Natural killer cell (primary cell): ENCODE data around the gene MTCH1. TPM values are rescaled to one million over a fixed set of nuclear protein-coding genes. Genes with fewer than 3 reads are reported as not detected.
"Not testable (repeated sequence)": the region's sequence is repeated elsewhere in the genome, so short reads cannot be mapped to it uniquely, and the experiment has no call there.

Experiments used
- ATAC-seq, 3 donors: fragments of 150-1000 bp in 2 of 3; fragments of 200-7000 bp in 1 of 3; cut with Tn5 transposase; 1 replicate in 1 of 3; 2 replicates in 2 of 3; pipeline ENCODE4 v1.10.0; 2021; ENCODE audit warnings: mild to moderate bottlenecking in 2 of 3, moderate library complexity in 2 of 3
- DNase-seq, 2 donors: peaks; one replicate each; pipeline versions ENCODE4 v3.0.0 to v3.0.0-alpha.2; 2013 to 2021; ENCODE audit warnings: mixed read lengths in 1 of 2
- H3K27ac ChIP-seq: one replicate; pipeline ENCODE4 v1.5.1; 2013; ENCODE audit warnings: mild to moderate bottlenecking, low read length
- H3K27me3 ChIP-seq: one replicate; pipeline ENCODE4 v1.6.1; 2013; ENCODE audit warnings: low read length; ENCODE audit not compliant: control insufficient read depth, insufficient read depth
- H3K36me3 ChIP-seq: one replicate; pipeline ENCODE4 v1.6.1; 2013; ENCODE audit warnings: low read length; ENCODE audit not compliant: control insufficient read depth, insufficient read depth
- H3K4me1 ChIP-seq: one replicate; pipeline ENCODE4 v1.6.1; 2013; ENCODE audit warnings: low read length; ENCODE audit not compliant: control insufficient read depth, insufficient read depth
- H3K4me3 ChIP-seq: one replicate; pipeline ENCODE4 v1.5.1; 2013; ENCODE audit warnings: low read length
- H3K9me3 ChIP-seq: one replicate; pipeline ENCODE4 v1.6.1; 2013; ENCODE audit warnings: low read length; ENCODE audit not compliant: control insufficient read depth, insufficient read depth
- H3K27ac Mint-ChIP-seq, 2 donors: one replicate each; pipeline ENCODE4 v1.8.0; 2022; ENCODE audit warnings: mild to moderate bottlenecking in 2 of 2, mixed read lengths in 2 of 2, moderate library complexity in 1 of 2
- H3K27me3 Mint-ChIP-seq, 2 donors: one replicate each; pipeline ENCODE4 v1.8.0; 2022; ENCODE audit warnings: low read depth in 2 of 2, mixed read lengths in 2 of 2
- H3K36me3 Mint-ChIP-seq: one replicate; pipeline ENCODE4 v1.8.0; 2022; ENCODE audit warnings: mixed read lengths
- H3K4me1 Mint-ChIP-seq, 2 donors: one replicate each; pipeline ENCODE4 v1.8.0; 2022; ENCODE audit warnings: mixed read lengths in 2 of 2
- H3K4me3 Mint-ChIP-seq: one replicate; pipeline ENCODE4 v1.8.0; 2022; ENCODE audit warnings: mild to moderate bottlenecking, moderate library complexity, mixed read lengths
- H3K9me3 Mint-ChIP-seq, 2 donors: one replicate each; pipeline ENCODE4 v1.8.0; 2022; ENCODE audit warnings: mixed read lengths in 2 of 2
- WGBS: methylation state at CpG from one replicate; pipeline ENCODE4 v1.1.7; 2013; ENCODE audit warnings: missing lambda C conversion rate; ENCODE audit not compliant: insufficient coverage; 5-methylcytosine and 5-hydroxymethylcytosine counted together
- intact Hi-C: fragments of 100-400 bp; cut with micrococcal nuclease; formaldehyde crosslinking; loops from one replicate; pipeline ENCODE4 v1.14.2; 2022
- total RNA-seq, 4 donors: library from RNA; stranded (reverse); fragments of 120-200 nt in 1 of 4; gene quantifications; one replicate each; pipeline versions ENCODE4 v1.2.3 to v1.2.4, GENCODE V29; 2013 to 2022
- TF ChIP-seq, protein P1 (sequence below): fragments of 200-600 bp; IDR thresholded peaks from one replicate; pipeline ENCODE4 v1.8.0; 2022; ENCODE audit warnings: antibody characterized with exemption

The MTCH1 gene
- total RNA-seq, 3 donors from 2014 or later (not counting 1 experiment from before 2014, with no cell fraction given) = 158 to 180 (median 162) TPM

- TF ChIP-seq, protein P1, sequence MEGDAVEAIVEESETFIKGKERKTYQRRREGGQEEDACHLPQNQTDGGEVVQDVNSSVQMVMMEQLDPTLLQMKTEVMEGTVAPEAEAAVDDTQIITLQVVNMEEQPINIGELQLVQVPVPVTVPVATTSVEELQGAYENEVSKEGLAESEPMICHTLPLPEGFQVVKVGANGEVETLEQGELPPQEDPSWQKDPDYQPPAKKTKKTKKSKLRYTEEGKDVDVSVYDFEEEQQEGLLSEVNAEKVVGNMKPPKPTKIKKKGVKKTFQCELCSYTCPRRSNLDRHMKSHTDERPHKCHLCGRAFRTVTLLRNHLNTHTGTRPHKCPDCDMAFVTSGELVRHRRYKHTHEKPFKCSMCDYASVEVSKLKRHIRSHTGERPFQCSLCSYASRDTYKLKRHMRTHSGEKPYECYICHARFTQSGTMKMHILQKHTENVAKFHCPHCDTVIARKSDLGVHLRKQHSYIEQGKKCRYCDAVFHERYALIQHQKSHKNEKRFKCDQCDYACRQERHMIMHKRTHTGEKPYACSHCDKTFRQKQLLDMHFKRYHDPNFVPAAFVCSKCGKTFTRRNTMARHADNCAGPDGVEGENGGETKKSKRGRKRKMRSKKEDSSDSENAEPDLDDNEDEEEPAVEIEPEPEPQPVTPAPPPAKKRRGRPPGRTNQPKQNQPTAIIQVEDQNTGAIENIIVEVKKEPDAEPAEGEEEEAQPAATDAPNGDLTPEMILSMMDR = no peak
- H3K9me3 Mint-ChIP-seq = no peaks in the 10 kb centered on the region
- peaks cover 8% of the 10 kb centered on the region in 2 donors for H3K27me3 Mint-ChIP-seq
- no peaks in the 10 kb centered on the region for H3K4me1 Mint-ChIP-seq
- Histone ChIP-seq H3K9me3 (no peaks in the 10 kb centered on the region), H3K27me3 (no peaks in the 10 kb centered on the region), H3K36me3 (no peaks in the 10 kb centered on the region), H3K27ac (no peak overlapping the region), H3K4me3 (no peak overlapping the region), H3K4me1 (peaks cover 3% of the 10 kb centered on the region)
- no peak for ATAC-seq
- WGBS = 84% methylated on average over 15 of the region's 15 CpGs
- H3K27ac Mint-ChIP-seq = no peak overlapping the region
- DNase-seq = no peak
- no peak overlapping the region for H3K4me3 Mint-ChIP-seq
- intact Hi-C loops = no loop called here
- H3K36me3 Mint-ChIP-seq = no peaks in the 10 kb centered on the region
Observed at GRCh38 chr6:36999061-36999750, 13.2 kb upstream of the MTCH1 start.

DNA sequence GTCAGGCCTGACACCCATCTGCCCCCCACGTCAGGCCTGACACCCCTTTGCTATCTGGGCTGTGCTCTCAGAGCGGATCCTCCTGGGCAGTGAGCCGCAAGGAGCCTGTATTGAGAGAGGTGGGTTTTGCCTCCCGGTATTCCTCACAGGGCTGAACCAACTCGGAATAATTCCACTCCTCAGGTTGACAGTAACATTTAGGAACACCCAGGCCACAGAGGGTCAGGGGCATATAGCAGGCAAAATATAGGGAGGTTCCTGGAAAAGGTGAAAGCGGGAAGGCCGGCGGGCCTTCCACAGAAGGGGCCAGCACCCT lies 12.7 kb upstream of the MTCH1 start:
- Histone ChIP-seq H3K4me3 (no peak overlapping the region), H3K27me3 (no peaks in the 10 kb centered on the region), H3K9me3 (no peaks in the 10 kb centered on the region), H3K27ac (no peak overlapping the region), H3K36me3 (no peaks in the 10 kb centered on the region), H3K4me1 (no peaks in the 10 kb centered on the region)
- Mint-ChIP-seq H3K4me3 (no peak overlapping the region), H3K27me3 (peaks cover 8% of the 10 kb centered on the region in 2 donors), H3K36me3 (no peaks in the 10 kb centered on the region), H3K9me3 (no peaks in the 10 kb centered on the region), H3K27ac (no peak overlapping the region), H3K4me1 (no peaks in the 10 kb centered on the region)
- ATAC-seq (no peak), DNase-seq (no peak)
- WGBS = 86% methylated on average over 8 of the region's 8 CpGs
- TF ChIP-seq, protein P1 = no peak
- intact Hi-C loops = no loop called here

GRCh38 chr6:36997811-36998722 lies 12.1 kb upstream of the MTCH1 start:
- H3K27me3 ChIP-seq = no peaks in the 10 kb centered on the region
- no peaks in the 10 kb centered on the region for H3K4me1 ChIP-seq
- peaks cover 8 to 11% of the 10 kb centered on the region in 2 donors for H3K27me3 Mint-ChIP-seq
- H3K36me3 Mint-ChIP-seq = no peaks in the 10 kb centered on the region
- H3K9me3 Mint-ChIP-seq = no peaks in the 10 kb centered on the region
- intact Hi-C loops = no loop called here
- H3K9me3 ChIP-seq = no peaks in the 10 kb centered on the region
- no peak for ATAC-seq
- WGBS = 90% methylated on average over 18 of the region's 18 CpGs
- no peak overlapping the region for H3K27ac Mint-ChIP-seq
- no peak overlapping the region for H3K27ac ChIP-seq
- no peaks in the 10 kb centered on the region for H3K36me3 ChIP-seq
- DNase-seq = no peak
- no peaks in the 10 kb centered on the region for H3K4me1 Mint-ChIP-seq
- no peak overlapping the region for H3K4me3 ChIP-seq
- TF ChIP-seq, protein P1 = no peak
- no peak overlapping the region for H3K4me3 Mint-ChIP-seq

DNA sequence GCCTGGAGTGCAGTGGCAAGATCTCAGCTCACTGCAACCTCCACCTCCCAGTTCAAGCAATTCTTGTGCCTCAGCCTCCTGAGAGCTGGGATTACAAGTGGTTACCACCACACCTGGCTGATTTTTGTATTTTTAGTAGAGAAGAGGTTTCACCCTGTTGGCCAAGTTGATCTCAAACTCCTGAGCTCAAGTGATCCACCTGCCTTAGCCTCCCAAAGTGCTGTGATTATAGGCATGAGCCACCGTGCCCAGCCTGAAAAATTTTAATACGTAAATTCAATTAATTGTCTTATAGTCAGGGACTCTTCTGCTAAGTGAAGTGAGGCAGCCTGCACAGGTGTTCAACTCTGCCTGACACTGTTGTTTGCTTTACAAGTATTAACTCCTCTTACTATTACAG lies 4.4 kb upstream of the MTCH1 start:
- H3K27ac ChIP-seq, ATAC-seq, DNase-seq, H3K27ac Mint-ChIP-seq, H3K9me3 Mint-ChIP-seq, H3K4me3 ChIP-seq, H3K36me3 Mint-ChIP-seq, H3K4me1 ChIP-seq, H3K27me3 ChIP-seq, H3K9me3 ChIP-seq, H3K4me3 Mint-ChIP-seq, H3K36me3 ChIP-seq, intact Hi-C loops: not testable (repeated sequence)
- WGBS = 88% methylated on average over 2 of the region's 2 CpGs
- H3K27me3 Mint-ChIP-seq = peaks cover 8 to 15% of the 10 kb centered on the region in 2 donors
- H3K4me1 Mint-ChIP-seq = peaks cover 11% of the 10 kb centered on the region in 2 donors
